Ovary (tissue), 3 donors: ENCODE measurements around the gene SYNPO.

Experiments
- POLR2A ChIP-seq: fragments of 450-650 bp; IDR thresholded peaks from one replicate; pipeline ENCODE4 v1.6.1; 2017; ENCODE audit warnings: antibody characterized with exemption, mild to moderate bottlenecking, moderate library complexity
- TF ChIP-seq, protein P1 (sequence below), 3 donors: fragments of 450-650 bp in 2 of 3; fragments of 200-600 bp in 1 of 3; IDR thresholded peaks; one replicate each; pipeline versions ENCODE4 v1.5.1 to v1.8.0; 2016 to 2022; ENCODE audit warnings: antibody characterized with exemption in 3 of 3, mild to moderate bottlenecking in 1 of 3
- donor health status: DM: no; HTN: no; CAD: no.

DNA sequence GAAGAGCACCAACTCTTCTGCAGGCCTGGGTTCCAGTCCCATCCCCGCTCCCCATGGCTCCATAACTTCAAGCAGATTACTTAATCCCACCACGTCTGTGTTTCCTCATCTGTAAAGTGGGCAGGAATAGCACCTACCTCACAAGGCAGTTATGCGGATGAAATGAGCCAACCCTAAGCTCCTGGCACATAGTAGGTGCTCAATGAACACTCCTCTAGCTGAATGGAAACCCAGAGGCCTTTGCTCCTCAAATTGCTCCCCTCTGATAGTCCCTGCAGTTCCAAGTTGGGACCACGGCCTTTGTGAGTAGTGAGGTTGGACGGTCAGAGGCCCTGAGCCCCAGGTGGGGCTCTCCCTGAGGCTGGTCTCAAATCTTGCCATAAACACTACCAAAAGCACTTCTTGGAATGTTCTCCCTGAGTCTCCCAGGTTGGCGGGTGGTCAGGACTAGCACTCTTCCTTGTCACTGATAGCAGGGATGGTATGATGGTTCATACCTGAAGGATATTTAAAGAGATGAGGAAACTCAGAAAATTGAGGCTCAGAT is 35.5 kb upstream of the SYNPO start:
- TF ChIP-seq, protein P1, sequence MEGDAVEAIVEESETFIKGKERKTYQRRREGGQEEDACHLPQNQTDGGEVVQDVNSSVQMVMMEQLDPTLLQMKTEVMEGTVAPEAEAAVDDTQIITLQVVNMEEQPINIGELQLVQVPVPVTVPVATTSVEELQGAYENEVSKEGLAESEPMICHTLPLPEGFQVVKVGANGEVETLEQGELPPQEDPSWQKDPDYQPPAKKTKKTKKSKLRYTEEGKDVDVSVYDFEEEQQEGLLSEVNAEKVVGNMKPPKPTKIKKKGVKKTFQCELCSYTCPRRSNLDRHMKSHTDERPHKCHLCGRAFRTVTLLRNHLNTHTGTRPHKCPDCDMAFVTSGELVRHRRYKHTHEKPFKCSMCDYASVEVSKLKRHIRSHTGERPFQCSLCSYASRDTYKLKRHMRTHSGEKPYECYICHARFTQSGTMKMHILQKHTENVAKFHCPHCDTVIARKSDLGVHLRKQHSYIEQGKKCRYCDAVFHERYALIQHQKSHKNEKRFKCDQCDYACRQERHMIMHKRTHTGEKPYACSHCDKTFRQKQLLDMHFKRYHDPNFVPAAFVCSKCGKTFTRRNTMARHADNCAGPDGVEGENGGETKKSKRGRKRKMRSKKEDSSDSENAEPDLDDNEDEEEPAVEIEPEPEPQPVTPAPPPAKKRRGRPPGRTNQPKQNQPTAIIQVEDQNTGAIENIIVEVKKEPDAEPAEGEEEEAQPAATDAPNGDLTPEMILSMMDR (IDR thresholded peaks at IDR 0.05), result no peak
- TF ChIP-seq POLR2A, result no peak
